Tibial nerve (tissue), 4 donors: Measurements from ENCODE around the gene TMC6.

Source experiments
- CTCF ChIP-seq, 5 experiments: fragments of 200-600 bp in 3 of 5; fragments of 450-650 bp in 2 of 5; sonication (generic) in 3 of 5; IDR thresholded peaks; one replicate each; pipeline ENCODE4 v1.5.1; 2016 to 2019; ENCODE audit warnings: antibody characterized with exemption in 5 of 5, mild to moderate bottlenecking in 3 of 5, moderate library complexity in 2 of 5
- EP300 ChIP-seq, 2 donors: sonication (generic); formaldehyde crosslinking; IDR thresholded peaks; one replicate each; pipeline ENCODE4 v1.6.1; 2017; ENCODE audit warnings: antibody characterized with exemption in 2 of 2, mild to moderate bottlenecking in 1 of 2

GRCh38 chr17:78072961-78073360, 55.6 kb downstream of the TMC6 start:
- TF ChIP-seq CTCF (IDR thresholded peaks at IDR 0.05) (no peak), EP300 (IDR thresholded peaks at IDR 0.05) (no peak)
